Spleen (tissue), 3 donors: Measurements from ENCODE around the gene LGALS12.

Source experiments
- POLR2A ChIP-seq, 3 donors: fragments of 450-650 bp; IDR thresholded peaks; one replicate each; pipeline ENCODE4 v1.5.1; 2017; ENCODE audit warnings: antibody characterized with exemption in 3 of 3, mild to moderate bottlenecking in 1 of 3
- POLR2AphosphoS5 ChIP-seq, 3 donors: sonication (generic); formaldehyde crosslinking; IDR thresholded peaks; one replicate each; pipeline ENCODE4 v1.5.1; 2017; ENCODE audit warnings: antibody characterized with exemption in 3 of 3

GRCh38 chr11:63491636-63492372 is 14.1 kb upstream of the LGALS12 start:
- TF ChIP-seq POLR2A (IDR thresholded peaks at IDR 0.05), result no peak
- no peak for TF ChIP-seq POLR2AphosphoS5 (IDR thresholded peaks at IDR 0.05)
